NCI-H524 treated with DMSO at 0.1 percent for 48 hours (cell line): ENCODE data around the gene DPYSL5.
"Not testable (repeated sequence)": the region's sequence is repeated elsewhere in the genome, so short reads cannot be mapped to it uniquely, and the experiment has no call there.

Source experiments
- DNase-seq: peaks from one replicate; lab custom pipeline; 2025; lab: John Stamatoyannopoulos, UW

Gene DPYSL5

GRCh38 chr2:26901326-26902183 lies 53.6 kb downstream of the DPYSL5 start:
- DNase-seq = peak; percentile 55

GRCh38 chr2:26903676-26904075 lies 55.7 kb downstream of the DPYSL5 start:
- no peak for DNase-seq

- no peak for DNase-seq
These were observed 56.9 kb downstream of the DPYSL5 start for GRCh38 chr2:26904839-26905238.

GRCh38 chr2:26905341-26906198 lies 57.6 kb downstream of the DPYSL5 start:
- DNase-seq = no peak

GRCh38 chr2:26907416-26907815 lies 59.5 kb downstream of the DPYSL5 start:
- no peak for DNase-seq

- DNase-seq = no peak
These were observed 62.2 kb downstream of the DPYSL5 start for GRCh38 chr2:26910176-26910575.

GRCh38 chr2:26911911-26912861 lies 64.3 kb downstream of the DPYSL5 start:
- peak; percentile 19 for DNase-seq

- no peak for DNase-seq
These were observed 65.7 kb downstream of the DPYSL5 start for GRCh38 chr2:26913606-26913998.

GRCh38 chr2:26913999-26914658 lies 66.2 kb downstream of the DPYSL5 start:
- DNase-seq = no peak

- no peak for DNase-seq
These were observed 66.9 kb downstream of the DPYSL5 start for GRCh38 chr2:26914659-26915310.

GRCh38 chr2:26915316-26915715 lies 67.4 kb downstream of the DPYSL5 start:
- DNase-seq = no peak

- no peak for DNase-seq
These were observed 68.3 kb downstream of the DPYSL5 start for GRCh38 chr2:26916128-26916692.

GRCh38 chr2:26917135-26917836 lies 69.4 kb downstream of the DPYSL5 start:
- DNase-seq = no peak

- DNase-seq = no peak
These were observed 73.4 kb downstream of the DPYSL5 start for GRCh38 chr2:26921323-26921722.

GRCh38 chr2:26922405-26923188 lies 74.7 kb downstream of the DPYSL5 start:
- DNase-seq = peak; percentile 24

GRCh38 chr2:26923189-26923466 lies 75.2 kb downstream of the DPYSL5 start:
- not testable (repeated sequence) for DNase-seq

GRCh38 chr2:26924731-26925099 lies 76.8 kb downstream of the DPYSL5 start:
- no peak for DNase-seq

- no peak for DNase-seq
These were observed 77.3 kb downstream of the DPYSL5 start for GRCh38 chr2:26925100-26925791.

- no peak for DNase-seq
These were observed 79.3 kb downstream of the DPYSL5 start for GRCh38 chr2:26927221-26927620.
